B cell (primary cell): ENCODE results near the gene MEIS3.

ENCODE experiments used
- CTCF ChIP-seq: fragments of 200-600 bp; IDR thresholded peaks from one replicate; pipeline ENCODE4 v1.8.0; 2022; ENCODE audit warnings: antibody characterized with exemption, mild to moderate bottlenecking
- EZH2 ChIP-seq: IDR thresholded peaks from 2 replicates; pipeline ENCODE4 v1.6.1; 2012; ENCODE audit warnings: borderline replicate concordance, low read depth, mild to moderate bottlenecking, moderate library complexity, low read length; ENCODE audit not compliant: insufficient read depth, poor library complexity, severe bottlenecking

- TF ChIP-seq CTCF: no peak
- TF ChIP-seq EZH2: no peak
These were observed 25.1 kb upstream of the MEIS3 start for GRCh38 chr19:47444388-47444821.
